AG08395 (cell line): ENCODE results near the gene CD52.

Source experiments
- DNase-seq: peaks from one replicate; pipeline ENCODE4 v3.0.0; 2012; ENCODE audit warnings: mixed read lengths, low spot score

Gene CD52, protein sequence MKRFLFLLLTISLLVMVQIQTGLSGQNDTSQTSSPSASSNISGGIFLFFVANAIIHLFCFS

DNA sequence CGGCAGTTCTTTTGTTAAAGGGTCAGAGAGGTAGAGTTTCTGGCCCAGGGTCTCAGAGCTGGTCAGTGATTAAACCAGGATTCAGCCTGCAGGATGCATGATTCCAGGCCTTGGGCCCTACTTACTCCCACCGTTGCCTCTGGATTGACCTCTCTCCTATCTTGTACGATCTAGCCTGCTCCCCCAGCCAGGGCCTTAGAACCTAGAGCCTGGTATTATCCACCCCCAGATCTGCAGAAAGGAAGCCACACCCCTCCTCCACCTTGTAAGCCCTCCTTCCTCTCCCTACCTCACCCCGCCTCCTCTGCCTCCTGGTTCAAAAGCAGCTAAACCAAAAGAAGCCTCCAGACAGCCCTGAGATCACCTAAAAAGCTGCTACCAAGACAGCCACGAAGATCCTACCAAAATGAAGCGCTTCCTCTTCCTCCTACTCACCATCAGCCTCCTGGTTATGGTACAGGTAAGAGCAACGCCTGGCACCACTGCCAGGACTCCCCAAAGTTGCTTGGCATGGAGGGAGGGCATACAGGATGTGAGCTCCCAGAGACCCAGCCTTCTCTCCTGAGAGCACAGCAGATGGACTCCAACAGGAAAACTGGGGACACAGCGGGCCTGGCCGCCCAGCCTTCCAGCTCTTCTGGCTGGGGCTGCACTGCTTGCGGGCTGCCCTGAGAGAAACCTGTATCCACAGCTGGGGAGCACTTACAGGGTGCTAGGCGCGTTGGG lies at the start of gene CD52:
Gene CD52, plus strand, starts transcription at position 347 of the 726 bp plus-strand sequence. Its CDS starts 60 bp downstream, at position 407.
- DNase-seq, result no peak

DNA sequence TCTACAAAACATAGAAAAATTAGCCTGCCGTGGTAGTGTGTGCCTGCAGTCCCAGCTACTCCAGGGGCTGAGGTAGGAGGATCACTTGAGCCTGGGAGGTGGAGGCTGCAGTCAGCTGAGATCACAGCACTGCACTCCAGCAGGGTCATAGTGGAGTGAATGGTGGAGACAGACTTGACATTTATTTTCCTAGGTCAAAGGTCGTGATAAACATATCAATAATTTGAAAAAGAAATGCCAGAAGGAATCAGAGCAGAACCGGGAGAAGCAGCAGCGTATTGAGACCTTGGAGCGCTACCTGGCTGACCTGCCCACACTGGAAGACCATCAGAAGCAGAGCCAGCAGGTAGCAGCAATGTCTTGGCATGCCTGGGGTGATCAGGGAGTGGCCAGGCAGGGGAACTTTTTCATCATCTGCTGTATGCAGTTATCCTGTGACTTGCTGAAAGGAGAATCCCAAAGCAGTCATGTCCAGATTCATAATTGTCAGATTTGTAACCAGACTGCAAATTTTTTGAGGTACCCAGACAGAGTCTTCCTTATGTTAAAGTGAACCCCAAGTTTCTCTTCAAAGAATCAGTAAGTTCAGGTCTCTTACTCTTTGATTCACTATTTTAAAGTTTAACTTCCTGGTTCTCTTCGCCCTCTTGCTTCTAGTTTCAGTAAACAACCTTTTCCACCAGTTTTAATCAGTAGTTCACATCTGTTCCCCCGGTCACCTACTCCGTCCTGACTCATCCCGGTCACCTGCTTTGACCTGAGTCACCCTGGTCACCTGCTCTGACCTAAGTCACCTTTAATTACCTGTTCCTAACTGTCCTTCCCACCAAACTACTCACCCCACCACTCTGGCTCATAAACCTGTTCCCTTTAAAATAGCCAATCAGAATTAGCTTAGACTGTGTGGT lies 49.2 kb upstream of the CD52 start:
- DNase-seq, result no peak

DNA sequence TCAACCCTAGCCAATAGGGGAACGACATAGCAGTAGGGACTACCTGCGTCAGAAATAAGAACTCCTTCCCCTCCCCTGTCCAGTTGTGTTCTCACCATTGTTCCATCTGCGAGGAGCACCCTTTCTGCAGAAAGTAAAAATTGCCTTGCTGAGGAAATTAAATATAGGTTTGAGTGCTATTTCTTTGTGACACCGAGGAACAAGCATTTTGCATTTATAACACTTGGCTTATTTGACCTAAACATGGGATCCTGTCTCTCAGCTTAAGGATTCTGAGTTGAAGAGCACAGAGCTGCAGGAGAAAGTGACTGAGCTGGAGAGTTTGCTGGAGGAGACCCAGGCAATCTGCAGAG lies 48.6 kb upstream of the CD52 start:
- no peak for DNase-seq

DNA sequence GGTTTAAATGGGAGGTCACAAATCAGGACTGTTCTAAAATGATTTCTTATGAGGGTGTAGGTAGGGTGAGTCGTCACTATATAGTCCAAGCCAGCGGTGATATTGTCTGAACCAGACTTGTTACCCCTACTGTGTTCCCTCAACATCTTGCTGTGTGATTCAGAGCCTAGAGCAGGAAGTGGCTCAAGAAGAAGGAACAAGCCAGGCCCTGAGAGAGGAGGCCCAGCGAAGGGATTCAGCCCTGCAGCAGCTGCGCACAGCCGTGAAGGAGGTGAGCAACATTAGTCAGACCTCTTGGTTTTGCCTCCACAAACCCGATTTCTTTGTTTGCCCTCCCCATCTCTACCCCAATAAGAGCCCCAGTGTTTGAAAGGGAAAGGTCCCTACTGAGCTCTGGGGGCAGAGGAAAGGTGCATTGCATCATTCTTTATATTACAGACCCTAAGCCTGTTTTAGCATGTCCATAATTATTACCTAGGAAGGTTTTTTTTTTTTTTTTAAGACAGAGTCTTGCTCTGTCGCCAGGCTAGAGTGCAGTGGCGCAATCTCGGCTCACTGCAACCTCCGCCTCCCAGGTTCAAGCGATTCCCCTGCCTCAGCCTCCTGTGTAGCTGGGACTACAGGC lies 42.8 kb upstream of the CD52 start:
- no peak for DNase-seq

DNA sequence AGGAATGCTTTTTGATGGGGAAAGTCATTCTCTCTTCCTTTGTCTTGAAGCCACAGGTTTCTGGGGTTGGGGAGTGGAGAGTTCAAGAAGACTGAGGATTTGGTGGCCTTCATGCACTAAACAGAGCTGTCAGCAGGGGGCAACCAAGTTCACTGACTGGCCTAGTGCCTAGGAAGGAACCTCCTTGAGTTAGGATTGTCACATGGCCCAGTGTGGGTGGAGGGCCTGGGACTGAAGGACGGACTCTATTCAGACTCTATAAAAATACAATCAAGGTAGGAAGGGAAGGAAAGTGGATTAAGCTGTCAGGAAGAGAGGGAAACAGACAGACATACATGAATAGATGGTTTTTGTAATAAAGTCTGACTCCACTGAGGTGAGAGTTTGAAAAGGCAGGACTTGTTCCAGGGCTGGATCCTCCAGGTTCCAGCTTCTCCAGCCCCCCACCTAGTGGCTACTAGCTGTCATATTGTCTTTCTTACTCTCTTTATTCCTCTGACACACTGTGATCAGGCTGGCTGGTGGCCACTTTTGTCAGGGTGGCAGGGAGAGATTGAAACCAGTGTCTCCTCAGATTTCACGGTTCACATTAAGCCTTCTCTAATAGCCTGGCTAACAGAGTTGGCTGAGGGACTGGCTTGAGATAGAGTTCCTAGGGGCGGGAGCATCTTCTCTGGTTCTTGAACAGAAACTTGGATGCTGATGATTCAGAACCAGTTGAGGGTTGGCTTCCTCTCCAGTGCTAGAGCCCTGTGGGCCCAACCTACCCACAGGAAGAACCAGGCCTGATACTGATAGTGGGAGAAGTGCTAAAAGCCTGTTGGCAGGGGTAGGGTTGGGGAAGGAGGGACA lies 42.0 kb upstream of the CD52 start:
- peak; percentile 93 for DNase-seq

DNA sequence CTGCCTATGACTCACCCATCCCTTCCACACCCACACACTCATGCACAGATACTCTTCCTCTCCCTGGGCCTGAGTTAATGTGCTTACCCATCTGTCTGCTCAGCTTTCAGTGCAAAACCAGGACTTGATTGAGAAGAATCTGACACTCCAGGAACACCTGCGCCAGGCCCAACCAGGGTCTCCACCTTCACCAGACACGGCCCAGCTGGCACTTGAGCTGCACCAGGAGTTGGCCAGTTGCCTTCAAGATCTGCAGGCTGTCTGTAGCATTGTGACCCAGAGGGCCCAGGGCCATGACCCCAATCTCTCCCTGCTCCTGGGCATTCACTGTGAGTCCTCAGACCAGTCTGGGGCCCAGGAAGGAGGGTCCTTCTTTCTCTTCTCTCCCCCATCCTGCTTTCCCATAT lies 41.3 kb upstream of the CD52 start:
- DNase-seq, result no peak

DNA sequence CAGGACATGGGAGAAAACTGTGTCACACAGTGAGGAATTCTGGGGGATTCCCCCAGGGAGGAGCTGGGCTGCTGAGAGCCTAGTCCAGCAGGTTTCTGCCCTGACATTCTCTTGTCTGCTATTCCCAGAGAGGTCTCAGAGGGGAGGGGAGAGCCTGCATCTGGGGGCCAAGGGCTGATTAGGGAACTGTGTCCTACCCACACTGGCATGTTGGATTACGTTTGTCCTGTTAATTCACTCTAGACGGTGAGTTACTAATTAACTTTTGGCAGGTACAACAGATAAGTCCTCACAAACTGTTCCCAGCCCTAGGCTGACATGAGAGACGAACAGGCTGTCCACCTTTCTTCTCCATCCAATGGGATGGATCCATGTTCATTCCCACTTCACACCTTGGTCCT lies 40.5 kb upstream of the CD52 start:
- DNase-seq, result no peak

DNA sequence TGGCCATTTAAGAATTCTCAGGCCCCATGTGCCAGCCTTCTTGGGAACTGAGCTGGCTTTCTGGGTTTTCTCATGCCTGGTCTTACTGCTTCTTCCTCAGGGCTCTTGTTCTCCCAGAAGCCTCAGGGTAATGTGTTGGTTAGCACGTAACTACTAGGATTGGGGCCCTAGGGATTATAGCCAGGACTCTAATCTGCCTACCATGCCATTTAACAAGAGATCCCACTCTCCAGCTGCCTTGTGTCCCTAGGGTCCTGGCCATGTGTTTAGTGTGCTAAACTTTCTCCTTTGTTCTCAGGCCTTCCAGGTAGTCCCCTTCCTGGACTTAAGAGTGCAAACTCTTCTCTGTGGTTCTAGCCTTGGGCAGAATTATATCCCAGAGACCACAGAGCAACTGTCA lies 40.0 kb upstream of the CD52 start:
- DNase-seq, result no peak

DNA sequence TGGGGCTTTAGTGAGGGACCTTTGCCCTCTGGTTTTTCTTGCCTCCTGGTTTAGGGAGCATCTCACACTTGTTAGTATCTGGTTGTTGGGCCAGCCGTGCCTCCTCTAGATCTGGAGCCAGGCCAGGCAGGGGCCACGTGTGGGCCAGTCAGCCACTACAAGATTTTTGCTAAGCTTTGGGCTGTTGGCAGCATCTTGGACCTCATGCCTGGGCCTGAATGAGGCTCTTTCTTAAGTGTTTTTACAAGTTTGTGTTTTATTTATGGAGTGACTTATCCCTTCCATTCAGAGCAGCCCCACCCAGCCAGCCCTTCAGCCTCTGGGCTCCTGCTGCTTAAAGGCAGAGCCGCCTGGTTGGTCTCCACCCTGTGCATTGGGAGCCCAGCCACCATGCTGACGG lies 39.5 kb upstream of the CD52 start:
- DNase-seq, result peak; percentile 62

DNA sequence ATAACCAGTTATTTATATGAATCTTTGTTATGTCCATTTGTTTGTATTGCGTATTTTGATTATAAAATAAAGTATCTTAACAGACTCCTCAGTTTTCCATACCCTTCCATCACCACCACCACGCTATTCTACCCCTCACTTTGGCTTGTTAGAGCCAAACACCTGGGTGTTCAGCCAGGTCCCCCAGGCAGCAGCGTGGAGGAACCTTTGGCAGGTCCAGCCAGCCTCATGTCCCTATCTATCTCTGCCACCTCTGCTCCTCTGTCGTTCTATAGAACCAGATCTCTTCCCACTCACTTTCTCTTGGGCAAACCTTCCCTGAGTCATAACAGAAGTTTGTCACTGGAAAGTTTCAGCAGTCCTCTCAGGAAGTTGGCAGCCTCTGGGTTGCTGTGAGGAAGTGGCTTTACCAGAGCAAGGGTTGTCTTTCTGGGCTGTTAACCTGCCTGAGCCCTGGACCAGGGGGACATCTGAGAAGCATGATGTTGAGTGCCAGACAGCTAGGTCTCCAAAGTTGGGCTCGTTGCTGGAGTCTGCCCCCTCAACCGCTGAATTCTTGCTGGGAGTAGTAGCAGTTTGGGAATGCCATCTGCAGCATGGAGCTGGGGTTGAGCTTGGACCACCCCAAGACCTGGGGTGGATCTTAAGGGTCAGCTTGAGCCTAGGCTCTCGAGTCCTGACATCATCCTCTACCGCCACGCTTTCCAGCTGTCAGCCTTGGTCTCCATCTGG lies 38.9 kb upstream of the CD52 start:
- DNase-seq, result peak; percentile 61

DNA sequence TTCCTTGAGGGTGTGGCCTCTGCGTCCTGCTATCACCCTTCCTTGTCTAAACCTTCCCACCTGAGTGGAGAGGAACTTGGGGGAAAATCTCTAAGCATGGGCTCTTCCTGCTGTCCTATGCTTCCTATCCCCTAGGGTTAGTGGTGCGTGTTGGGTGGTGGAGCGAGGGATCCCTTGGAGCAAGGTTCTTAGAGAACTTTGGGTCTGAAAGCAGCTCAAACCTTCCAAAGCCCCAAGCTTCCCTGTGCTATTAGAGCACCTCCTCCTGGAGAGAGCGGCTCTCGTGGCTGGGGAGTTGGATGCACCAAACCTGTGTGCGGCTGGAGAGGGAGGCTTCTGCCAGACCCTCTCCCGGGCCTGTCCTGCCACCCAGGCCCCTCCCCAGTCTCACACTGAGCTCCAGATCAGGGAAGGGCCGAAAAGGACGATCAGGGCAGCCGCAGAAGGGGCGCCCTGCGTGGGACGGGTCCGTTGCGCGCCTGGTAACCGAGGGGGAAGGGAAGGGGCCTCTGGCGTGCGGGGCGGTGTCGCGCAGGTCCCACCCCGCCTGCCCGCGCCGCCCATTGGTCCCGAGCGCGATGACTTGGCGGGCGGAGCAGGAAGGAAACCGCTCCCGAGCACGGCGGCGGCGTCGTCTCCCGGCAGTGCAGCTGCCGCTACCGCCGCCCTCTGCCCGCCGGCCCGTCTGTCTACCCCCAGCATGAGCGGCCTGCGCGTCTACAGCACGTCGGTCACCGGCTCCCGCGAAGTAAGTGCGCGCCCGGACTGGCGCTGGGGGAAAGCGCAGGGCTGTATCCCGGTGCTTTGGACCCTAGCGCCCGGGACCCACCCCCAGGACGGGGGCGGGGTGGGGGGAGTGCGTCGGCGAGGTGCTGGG lies 38.1 kb upstream of the CD52 start, which contains the start of gene SH3BGRL3:
Gene SH3BGRL3, plus strand, starts transcription at position 631 of the 877 bp plus-strand sequence. Its CDS starts 70 bp downstream, at position 701.
- peak; percentile 87 for DNase-seq

DNA sequence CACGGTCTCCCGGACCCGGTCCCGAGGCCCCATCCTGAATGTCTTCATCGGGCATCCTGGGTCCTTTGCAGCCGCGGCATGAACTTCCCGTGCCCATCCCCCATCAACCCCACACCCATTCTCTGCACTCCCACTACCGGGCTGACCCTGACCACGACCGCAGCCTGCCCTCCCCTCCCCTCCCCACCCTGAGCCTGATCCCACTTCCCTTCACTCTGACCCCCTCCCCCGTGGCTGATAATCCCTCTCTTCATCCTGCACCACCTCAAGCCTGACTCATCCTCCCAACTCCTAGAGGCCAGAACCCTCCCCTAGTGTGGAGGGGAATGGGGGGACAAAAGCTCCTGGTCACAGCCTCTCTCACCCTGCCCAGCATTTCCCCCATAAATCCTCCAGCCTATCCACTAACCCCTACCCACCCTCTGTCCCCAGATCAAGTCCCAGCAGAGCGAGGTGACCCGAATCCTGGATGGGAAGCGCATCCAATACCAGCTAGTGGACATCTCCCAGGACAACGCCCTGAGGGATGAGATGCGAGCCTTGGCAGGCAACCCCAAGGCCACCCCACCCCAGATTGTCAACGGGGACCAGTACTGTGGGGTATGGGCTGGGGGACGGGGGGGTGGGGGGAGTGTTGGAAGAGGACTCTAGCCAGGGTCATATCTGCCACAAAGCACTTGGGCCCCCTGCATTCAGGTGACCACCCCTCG lies 37.3 kb upstream of the CD52 start:
- DNase-seq, result peak; percentile 48

DNA sequence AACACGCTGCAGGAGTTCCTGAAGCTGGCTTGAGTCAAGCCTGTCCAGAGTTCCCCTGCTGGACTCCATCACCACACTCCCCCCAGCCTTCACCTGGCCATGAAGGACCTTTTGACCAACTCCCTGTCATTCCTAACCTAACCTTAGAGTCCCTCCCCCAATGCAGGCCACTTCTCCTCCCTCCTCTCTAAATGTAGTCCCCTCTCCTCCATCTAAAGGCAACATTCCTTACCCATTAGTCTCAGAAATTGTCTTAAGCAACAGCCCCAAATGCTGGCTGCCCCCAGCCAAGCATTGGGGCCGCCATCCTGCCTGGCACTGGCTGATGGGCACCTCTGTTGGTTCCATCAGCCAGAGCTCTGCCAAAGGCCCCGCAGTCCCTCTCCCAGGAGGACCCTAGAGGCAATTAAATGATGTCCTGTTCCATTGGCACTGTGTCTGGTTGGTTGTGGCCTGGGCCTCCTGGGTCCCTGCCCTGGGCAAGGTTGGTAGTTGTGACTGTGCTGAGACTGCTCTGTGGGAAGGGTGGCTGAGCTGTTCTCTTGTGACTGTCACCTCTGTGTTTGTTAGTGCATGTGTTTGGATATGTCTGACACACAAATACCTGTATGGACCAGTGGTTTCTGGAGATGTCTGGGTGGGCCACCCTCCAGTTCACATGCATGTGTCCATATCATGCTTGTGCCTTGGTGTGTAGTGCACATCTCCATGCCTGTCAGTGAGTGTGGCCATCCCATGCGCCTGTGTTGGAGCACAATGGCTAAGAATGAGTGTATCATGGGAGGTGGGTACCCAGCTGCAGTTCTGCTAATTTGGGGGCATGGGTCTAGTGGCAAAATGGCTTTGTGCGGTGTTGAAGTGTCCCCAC lies 36.4 kb upstream of the CD52 start:
- peak; percentile 17 for DNase-seq

DNA sequence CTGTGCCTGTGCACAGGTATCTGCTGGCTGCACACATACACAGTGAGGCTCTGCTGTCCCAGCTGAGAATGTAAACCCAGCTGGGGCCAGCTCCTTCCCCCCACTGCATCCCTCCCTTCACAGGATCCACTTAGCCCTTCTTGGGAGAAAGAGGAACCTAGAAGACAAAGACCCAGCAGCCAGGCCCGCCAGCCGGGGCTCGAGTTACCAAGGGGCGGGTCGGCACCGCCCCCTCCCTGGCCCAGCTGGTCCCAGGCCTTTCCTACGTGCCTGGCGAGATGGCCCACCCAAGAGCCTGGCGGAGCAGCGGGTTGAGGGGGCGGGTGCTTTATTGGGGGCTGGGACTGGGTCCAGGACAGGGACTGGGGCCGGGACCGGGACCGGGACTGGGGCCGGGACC lies 35.8 kb upstream of the CD52 start:
- DNase-seq, result no peak

DNA sequence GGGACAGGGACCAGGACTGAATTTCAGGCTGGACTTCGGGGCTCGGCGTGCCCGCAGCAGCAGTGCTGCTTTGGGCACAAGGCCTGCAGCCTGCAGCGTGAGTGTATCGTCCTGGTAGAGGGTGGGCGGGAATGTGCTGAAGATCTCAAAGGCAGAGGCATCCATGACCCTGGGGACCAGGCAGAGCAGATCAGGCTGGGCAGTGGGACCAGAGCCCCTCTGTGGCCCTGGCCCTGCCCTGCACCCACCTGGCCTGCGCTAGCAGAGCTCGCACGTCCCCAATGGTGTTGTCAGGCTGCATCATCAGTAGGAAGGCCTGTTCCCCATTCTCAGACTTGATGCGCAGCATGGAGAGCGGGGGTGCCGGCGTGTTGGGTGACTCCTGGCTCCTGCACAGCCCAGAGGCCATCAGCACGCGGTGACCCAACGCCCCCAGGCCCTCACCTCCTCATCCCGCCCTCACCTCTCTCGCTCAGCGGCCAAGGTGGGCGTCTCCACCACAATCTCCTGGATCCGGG lies 35.3 kb upstream of the CD52 start:
- no peak for DNase-seq

DNA sequence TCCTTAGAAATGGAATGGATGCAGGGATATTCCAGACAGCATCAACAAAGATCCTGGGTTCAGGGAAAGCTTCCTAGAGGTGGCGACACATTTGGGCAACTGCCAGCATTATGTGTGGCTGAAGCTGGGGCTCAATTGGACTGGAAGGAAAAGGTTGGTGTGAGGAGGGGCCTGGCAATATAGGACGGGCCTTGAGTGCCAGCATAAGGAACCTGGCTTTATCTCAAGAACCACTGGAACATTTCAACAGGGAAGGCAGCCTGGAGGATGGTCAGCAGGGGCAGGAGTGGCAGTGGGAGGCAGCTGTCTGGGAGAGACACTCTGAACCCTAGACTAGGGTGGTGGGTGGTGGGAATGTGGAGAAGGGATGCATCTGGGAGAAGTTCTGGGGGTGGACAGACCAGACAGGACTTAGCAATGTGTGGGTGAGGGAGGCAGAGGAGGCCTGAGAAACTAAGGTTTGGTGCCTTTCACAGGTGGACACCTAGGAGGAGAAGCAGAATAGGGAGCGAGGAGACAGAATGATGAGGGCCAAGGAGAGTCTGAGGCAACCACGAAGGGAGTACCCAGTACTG lies 34.4 kb upstream of the CD52 start:
- peak; percentile 17 for DNase-seq

DNA sequence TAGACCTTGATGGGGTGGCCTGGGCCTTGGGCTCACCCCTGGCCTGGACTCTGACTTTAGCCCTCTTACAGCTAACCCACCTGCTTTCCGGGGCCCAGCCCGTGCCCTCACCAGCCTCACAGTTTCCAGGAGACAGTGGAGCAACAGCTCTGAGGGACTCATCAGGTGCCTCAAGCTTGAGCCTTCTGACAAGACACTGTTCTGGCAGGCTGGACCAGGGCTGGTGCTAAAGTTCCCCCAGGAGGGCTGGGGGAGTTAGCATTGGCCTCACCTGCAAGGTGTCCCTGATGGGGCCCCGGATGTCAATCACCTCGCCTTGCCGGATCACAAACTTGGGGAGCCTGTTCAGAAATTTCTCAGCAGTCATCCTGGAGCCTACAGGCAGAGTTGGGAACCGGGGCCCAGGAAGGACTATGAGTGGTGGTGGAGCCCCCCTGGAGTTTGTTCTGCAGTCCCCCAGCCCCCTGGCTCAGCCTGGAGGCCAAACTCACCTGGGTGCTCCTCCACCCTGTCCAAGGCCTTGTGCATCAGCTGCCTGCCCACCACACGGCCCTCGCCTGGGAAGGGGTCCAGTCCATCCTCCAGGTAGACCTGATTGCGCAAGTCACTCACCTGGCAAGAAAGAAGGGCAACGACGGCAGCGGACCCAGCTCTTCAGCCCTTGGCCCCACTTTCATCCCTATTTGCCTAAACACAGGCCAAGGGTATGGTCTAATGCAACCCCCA lies 33.7 kb upstream of the CD52 start:
- DNase-seq, result no peak
